OCI-LY7 (cell line): Measurements from ENCODE around the gene BCAR1.
"Not testable (repeated sequence)": the region's sequence is repeated elsewhere in the genome, so short reads cannot be mapped to it uniquely, and the experiment has no call there.

Experiments used
- EZH2phosphoT487 ChIP-seq: fragments of 200-600 bp; sonication (generic); IDR thresholded peaks from 2 replicates; pipeline ENCODE4 v1.6.1; 2018; ENCODE audit warnings: low read depth, borderline replicate concordance, mild to moderate bottlenecking, mixed run types, antibody characterized with exemption, low read length, moderate library complexity, mixed read lengths
- TF ChIP-seq, protein P1 (sequence below): fragments of 200-600 bp; sonication (generic); conservative IDR thresholded peaks from 2 replicates; pipeline ENCODE4 v1.5.1; 2014; ENCODE audit warnings: mild to moderate bottlenecking, antibody characterized with exemption, low read length, moderate library complexity, mixed read lengths

DNA sequence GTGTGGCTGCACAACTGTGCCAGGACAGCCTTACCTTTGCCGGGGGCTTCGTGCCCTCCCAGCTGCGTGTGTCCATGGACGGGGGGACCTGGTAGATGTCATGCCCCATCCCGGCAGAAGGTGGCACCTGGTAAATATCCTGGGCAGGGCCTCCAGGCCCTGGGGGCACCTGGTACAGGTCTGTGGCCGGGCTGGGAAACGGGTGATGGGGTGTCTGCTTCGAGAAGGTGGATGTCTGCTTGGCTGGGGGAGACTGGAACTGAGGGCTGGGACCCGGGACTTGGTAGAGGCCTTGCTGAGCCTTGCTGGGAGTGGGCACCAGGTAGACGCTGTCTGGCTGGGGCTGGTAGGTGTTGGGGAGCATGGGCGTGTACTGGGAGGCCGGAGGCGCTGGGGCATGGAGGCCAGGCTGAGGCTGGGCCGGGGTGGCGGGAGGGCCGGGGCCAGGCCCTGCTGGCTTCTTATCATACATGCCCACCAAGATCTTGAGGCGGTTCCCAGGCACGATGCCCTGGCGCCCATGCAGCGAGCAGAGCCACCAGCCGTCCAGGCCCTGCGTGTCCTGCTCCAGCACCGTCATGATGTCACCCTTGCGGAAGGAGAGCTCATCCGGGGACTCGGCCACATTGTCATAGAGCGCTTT, 8.9 kb downstream of the BCAR1 start:
- TF ChIP-seq, protein P1, sequence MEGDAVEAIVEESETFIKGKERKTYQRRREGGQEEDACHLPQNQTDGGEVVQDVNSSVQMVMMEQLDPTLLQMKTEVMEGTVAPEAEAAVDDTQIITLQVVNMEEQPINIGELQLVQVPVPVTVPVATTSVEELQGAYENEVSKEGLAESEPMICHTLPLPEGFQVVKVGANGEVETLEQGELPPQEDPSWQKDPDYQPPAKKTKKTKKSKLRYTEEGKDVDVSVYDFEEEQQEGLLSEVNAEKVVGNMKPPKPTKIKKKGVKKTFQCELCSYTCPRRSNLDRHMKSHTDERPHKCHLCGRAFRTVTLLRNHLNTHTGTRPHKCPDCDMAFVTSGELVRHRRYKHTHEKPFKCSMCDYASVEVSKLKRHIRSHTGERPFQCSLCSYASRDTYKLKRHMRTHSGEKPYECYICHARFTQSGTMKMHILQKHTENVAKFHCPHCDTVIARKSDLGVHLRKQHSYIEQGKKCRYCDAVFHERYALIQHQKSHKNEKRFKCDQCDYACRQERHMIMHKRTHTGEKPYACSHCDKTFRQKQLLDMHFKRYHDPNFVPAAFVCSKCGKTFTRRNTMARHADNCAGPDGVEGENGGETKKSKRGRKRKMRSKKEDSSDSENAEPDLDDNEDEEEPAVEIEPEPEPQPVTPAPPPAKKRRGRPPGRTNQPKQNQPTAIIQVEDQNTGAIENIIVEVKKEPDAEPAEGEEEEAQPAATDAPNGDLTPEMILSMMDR, result not testable (repeated sequence)
- TF ChIP-seq EZH2phosphoT487, result not testable (repeated sequence)
